Activated T-cell treated with anti-CD3 and anti-CD28 coated beads, Interleukin-2, amount 50 U/mL, for 1 hour (primary cell): ENCODE measurements around the gene WBP4.
"Not testable (repeated sequence)": the region's sequence is repeated elsewhere in the genome, so short reads cannot be mapped to it uniquely, and the experiment has no call there.

Experiments
- DNase-seq: peaks from one replicate; pipeline ENCODE4 v3.0.0-alpha.2; 2020

WBP4 gene, protein sequence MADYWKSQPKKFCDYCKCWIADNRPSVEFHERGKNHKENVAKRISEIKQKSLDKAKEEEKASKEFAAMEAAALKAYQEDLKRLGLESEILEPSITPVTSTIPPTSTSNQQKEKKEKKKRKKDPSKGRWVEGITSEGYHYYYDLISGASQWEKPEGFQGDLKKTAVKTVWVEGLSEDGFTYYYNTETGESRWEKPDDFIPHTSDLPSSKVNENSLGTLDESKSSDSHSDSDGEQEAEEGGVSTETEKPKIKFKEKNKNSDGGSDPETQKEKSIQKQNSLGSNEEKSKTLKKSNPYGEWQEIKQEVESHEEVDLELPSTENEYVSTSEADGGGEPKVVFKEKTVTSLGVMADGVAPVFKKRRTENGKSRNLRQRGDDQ

GRCh38 chr13:41061075-41061913 is at the start of gene WBP4:
Gene WBP4 (plus strand): TSS chr13:41061509. CDS start chr13:41061674, 165 bp downstream.
- DNase-seq, result peak; percentile 91

GRCh38 chr13:41012536-41012935 is 48.8 kb upstream of the WBP4 start:
- no peak for DNase-seq

DNA sequence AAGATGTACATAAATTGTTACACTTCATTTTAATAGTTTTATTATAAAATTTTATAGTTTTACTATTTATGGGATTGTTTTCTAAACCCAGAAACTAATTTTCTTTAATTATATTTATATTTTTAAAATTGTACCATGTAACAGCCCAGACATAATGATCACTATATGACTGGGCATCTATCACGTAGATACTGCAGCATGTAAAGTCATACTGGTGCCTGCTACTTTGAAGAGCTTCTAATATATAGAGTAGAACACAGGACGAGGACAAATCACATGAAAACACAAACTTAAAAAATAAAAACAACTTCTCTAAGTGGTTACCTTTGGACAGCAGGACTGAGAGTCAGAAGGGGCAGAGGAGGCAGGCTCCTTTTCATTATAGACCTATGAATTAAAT is 47.5 kb upstream of the WBP4 start:
- DNase-seq, result no peak

DNA sequence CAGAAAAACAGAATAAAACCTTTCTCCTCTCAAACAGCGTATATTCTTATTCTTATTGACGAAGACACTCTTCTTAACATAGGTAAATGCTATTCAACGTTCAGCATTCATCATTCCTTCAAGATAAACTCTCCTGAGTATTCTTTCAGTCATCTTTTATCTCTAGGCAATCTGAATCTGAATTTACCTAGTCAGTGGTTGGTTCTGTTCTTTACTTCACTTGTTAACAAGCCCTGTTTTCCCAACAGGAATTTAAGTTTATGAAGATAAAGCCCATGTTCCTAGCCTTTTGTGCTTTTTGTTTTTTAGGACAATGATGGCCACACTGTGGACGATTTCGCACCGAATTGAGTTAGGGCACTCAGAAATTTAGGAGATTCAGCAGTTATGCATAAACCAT is 45.4 kb upstream of the WBP4 start:
- DNase-seq, result no peak

DNA sequence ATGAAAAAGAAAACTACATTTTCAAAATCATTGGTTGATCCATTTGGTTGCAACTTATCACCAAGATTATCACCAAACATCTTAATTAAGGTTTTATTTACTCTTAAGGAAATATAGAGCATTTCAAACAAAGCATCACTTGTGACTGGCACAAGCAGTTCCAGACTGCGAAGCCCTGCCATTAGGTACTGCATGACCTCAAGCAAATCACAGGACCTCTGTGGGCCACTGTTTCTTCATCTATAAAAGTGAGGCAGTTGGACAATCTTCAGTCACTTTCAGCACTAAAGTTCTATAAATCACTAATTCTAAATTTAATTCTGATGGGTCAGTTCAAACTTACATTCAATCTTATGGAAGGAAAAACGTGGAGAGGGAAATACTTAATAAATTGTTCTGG is 44.1 kb upstream of the WBP4 start:
- DNase-seq, result no peak

DNA sequence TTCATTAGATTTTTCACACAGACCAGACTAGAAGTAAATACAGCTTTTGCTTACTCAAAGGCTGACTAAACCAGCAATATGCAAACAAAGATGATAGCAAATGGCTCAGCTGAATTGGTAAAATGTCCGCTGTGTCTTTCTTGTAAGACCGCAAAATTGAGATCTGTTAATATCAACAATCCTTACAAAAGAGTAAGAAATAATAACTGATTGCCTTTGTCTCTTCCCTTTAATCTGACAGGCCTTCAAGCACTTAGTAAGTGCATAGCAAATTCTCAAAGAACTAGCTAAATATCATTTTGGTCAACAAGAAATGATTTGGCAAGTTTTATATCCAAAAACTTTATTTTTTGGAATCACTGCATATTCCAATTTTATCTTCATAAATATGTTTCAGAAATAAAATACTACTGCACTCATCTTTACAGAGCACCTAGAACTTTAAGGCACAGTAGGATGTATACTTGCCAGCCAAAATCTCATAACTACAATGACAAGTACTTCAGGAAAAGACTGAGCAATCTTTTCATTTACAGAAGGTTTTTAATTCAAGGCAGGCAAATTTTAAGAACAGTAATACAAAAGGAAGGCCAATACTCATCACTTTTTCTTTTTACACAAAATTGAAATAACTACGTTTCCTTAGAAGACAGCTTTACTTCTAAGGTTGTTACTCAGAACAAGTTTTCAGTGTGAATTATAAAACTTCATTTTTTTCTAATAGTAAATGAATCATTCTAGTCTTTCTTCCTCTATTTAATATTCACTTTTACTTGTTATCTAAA is 43.3 kb upstream of the WBP4 start:
- no peak for DNase-seq

- no peak for DNase-seq
These were observed 42.7 kb upstream of the WBP4 start for GRCh38 chr13:41018602-41018948.

DNA sequence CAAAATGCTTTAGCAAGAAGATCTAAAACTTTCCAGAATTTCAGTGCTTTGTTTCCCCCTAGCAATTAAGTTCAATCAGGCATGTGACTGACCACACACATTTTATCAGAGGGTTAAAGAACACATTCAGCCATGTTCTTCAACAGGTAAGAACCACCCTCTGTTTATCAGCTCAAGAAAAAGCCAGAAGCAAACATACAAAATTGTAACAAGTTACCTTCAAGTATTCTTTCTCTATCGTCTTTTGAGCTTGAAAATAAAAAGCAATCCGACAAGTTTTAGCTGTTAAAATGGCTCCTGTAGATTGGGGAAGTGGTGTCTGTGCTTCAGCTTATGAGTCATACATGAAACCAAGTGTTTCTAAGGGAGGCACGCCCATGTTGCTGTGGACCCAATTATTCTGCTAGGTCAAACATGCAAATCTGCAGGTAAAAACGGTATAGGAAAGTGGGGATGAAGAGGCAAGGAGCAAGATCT is 42.3 kb upstream of the WBP4 start, which contains the start of gene ELF1:
ELF1 (minus strand) TSS at position 306 of the 477 bp plus-strand sequence. CDS start 37,262 bp downstream, outside the sequence.
- DNase-seq, result peak; percentile 35

- no peak for DNase-seq
These were observed 41.5 kb upstream of the WBP4 start for GRCh38 chr13:41019578-41020347.

- DNase-seq, result no peak
These were observed 35.8 kb upstream of the WBP4 start for GRCh38 chr13:41025518-41025917.

DNA sequence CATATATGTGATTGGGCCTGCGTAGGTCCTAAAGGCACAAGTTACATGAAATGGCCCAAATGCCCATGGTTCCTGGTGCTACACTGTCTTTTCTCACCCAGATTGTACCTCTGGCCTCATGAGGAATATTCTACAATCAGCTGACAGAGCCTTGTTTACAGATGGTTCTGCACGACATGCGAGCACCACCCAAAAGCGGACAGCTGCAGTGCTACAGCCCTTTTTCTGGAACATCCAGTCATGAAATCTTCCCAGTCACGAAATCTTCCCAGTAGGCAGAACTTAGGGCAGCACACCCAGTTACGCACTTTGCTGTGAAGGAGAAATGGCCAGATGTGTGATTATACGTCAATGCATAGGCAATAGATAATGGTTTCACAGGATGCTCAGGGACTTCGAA is 34.5 kb upstream of the WBP4 start:
- DNase-seq, result no peak

- DNase-seq, result no peak
These were observed 33.3 kb upstream of the WBP4 start for GRCh38 chr13:41028051-41028450.

- no peak for DNase-seq
These were observed 31.7 kb upstream of the WBP4 start for GRCh38 chr13:41029629-41030028.

DNA sequence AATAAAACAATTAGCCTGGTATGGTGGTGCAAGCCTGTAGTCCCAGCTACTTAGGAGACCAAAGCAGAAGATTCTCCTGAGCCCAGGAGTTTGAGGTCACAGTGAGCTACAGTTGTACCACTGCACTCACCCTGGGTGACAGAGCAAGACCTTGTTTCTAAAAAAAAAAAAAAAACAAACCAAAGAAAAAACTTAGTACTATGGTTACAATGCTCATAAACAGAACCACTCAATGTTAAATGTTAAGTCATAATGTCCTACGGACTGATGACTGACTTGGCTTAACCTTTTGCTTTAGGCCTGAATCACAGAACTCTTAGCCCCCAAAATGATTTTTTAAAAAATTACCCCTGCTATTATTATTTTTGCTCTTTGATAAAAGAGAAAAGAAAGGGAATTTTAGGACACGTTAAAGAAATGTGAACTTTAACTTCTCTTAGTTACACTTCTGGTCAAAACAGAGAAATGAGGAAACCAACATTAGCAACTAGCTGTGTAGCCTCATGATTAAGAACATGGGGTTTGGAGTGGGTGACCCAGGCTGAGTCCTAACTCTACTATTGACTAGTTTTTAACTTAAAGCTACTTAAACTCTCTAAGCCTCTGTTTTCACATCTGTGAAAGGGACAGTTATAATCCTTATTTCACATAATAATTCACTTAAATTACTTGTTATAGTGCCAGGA is 28.5 kb upstream of the WBP4 start:
- DNase-seq, result no peak

- DNase-seq, result no peak
These were observed 26.9 kb upstream of the WBP4 start for GRCh38 chr13:41034382-41034781.

GRCh38 chr13:41034881-41035280 is 26.4 kb upstream of the WBP4 start:
- no peak for DNase-seq

- not testable (repeated sequence) for DNase-seq
These were observed 24.8 kb upstream of the WBP4 start for GRCh38 chr13:41036557-41036956.

DNA sequence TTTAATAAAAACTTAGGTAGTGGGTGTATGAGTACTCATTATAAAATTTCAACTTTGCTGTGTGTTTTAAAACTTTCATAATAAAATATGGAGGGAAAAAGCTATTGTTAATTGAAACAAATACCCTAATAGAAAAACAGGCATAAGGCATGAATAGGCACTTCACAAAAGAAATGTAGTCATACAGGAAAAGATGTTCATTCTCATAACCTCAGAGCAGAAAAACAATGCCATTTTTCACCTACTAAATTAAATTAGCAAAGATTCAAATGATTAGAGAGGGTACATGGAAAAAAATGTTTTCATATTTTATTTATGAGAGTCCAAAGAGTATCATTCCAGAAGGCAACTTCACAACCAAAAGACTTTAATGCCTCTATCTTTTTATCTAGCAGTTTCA is 21.6 kb upstream of the WBP4 start:
- no peak for DNase-seq

GRCh38 chr13:41040584-41041334 is 20.6 kb upstream of the WBP4 start:
- no peak for DNase-seq

DNA sequence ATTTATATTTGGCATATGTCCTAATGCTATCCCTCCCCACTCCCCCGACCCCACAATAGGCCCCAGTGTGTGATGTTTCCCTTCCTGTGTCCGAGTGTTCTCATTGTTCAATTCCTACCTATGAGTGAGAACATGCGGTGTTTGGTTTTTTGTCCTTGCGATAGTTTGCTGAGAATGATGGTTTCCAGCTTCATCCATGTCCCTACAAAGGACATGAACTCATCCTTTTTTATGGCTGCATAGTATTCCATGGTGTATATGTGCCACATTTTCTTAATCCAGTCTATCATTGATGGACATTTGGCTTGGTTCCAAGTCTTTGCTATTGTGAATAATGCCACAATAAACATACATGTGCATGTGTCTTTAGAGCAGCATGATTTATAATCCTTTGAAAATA is 18.9 kb upstream of the WBP4 start:
- not testable (repeated sequence) for DNase-seq

GRCh38 chr13:41048640-41049039 is 12.7 kb upstream of the WBP4 start:
- DNase-seq, result no peak
